ENCODE results near the gene FOXL1. TPM values are rescaled to one million over a fixed set of nuclear protein-coding genes. Genes with fewer than 3 reads are reported as not detected.

The FOXL1 gene
- total and polyA plus RNA-seq, 2 of the 13 experiments (the other 11 are each of a cell fraction or from before 2014, with no cell fraction given), result not detected

- POLR2A ChIA-PET, result no interaction called here
- BruUV-seq (replicated peaks), result no TSS peak
- no peak overlapping the region for H3K4me3 ChIP-seq (replicated peaks in 1 of 3; ENCODE audit: insufficient read depth in 1 of 3, low read depth in 2 of 3, low read length in 3 of 3)
- TF ChIP-seq ZNF24 (IDR thresholded peaks at IDR 0.05), result no peak
- TF ChIP-seq ZUFSP (CRISPR knock-in tag; IDR thresholded peaks at IDR 0.05; ENCODE audit: borderline replicate concordance), result no peak
- TF ChIP-seq ZFP1 (CRISPR knock-in tag; IDR thresholded peaks at IDR 0.05), result no peak
- no peak for TF ChIP-seq IRF9 (CRISPR knock-in tag; IDR thresholded peaks at IDR 0.05; ENCODE audit: borderline replicate concordance)
- no peak for TF ChIP-seq ZNF598 (CRISPR knock-in tag; IDR thresholded peaks at IDR 0.05; ENCODE audit: borderline replicate concordance)
- no peak for TF ChIP-seq JDP2 (CRISPR knock-in tag; IDR thresholded peaks at IDR 0.05; ENCODE audit: borderline replicate concordance)
- TF ChIP-seq DNMT1 (CRISPR knock-in tag; IDR thresholded peaks at IDR 0.05), result no peak
- no peak for TF ChIP-seq CREB1 (IDR thresholded peaks at IDR 0.05)
- TF ChIP-seq CREB1 (CRISPR knock-in tag; IDR thresholded peaks at IDR 0.05), result no peak
- no peak for TF ChIP-seq FOXM1 (CRISPR knock-in tag; IDR thresholded peaks at IDR 0.05)
- TF ChIP-seq ETV6 (CRISPR knock-in tag; conservative IDR thresholded peaks at IDR 0.05), result no peak
- H3K9ac ChIP-seq (ENCODE audit: insufficient read depth, low read depth, low read length), result no peak overlapping the region
- WGBS (ENCODE audit: low lambda C conversion rate), result 45% methylated on average over 28 of the region's 33 CpGs
- CTCF ChIA-PET (ENCODE audit: low intra/inter-chr PET ratio, low total read pairs), result interaction anchor here (0.6 kb wide), 1 partner anchor 304 kb away, joined by 4 read pairs; no protein-coding TSS in a partner anchor
- no peak for FAIRE-seq
- no peaks in the 10 kb centered on the region for H3K4me1 ChIP-seq (ENCODE audit: insufficient read depth, low read length)
- no peaks in the 10 kb centered on the region for H3K79me2 ChIP-seq (ENCODE audit: insufficient read depth, low read length)
- H4K20me1 ChIP-seq (ENCODE audit: insufficient read depth, low read length), result no peaks in the 10 kb centered on the region
- no peaks in the 10 kb centered on the region for H3K36me3 ChIP-seq (replicated peaks in 1 of 2; ENCODE audit: control insufficient read depth in 1 of 2, insufficient read depth in 2 of 2, low read length in 2 of 2)
- no peak overlapping the region for H3K4me2 ChIP-seq (ENCODE audit: low read depth, low read length)
- H3K9me3 ChIP-seq (ENCODE audit: low read length), result no peaks in the 10 kb centered on the region
- in situ Hi-C loops (cut with HindIII; ENCODE audit: extremely low pct_ligation_motif_present, low pct_unique_long_range_greater_than_20kb), result loop anchor here (5.0 to 10.0 kb wide), 4 partner anchors 306 to 706 kb away; no protein-coding TSS in a partner anchor
- H2AFZ ChIP-seq (ENCODE audit: low read length), result no peak overlapping the region
- ATAC-seq, result no peak
- intact Hi-C loops (cut with micrococcal nuclease; ENCODE audit: unreplicated experiment), result no loop called here
- no peak overlapping the region for H3K27ac ChIP-seq (ENCODE audit: extremely low read length, insufficient read depth, low read length)
- DNase-seq (ENCODE audit: low spot score), result no peak
- H3K27me3 ChIP-seq (ENCODE audit: control insufficient read depth in 1 of 2, insufficient read depth in 2 of 2, low read length in 2 of 2), result peaks cover 20 to 83% of the 10 kb centered on the region in 2 experiments
Measured at GRCh38 chr16:86568677-86569623, 9.4 kb upstream of the FOXL1 start.
